GM21786 (cell line): ENCODE results near the gene PRAMEF7.
"Not testable (repeated sequence)": the region's sequence is repeated elsewhere in the genome, so short reads cannot be mapped to it uniquely, and the experiment has no call there.

Source experiments
- ATAC-seq: cut with Tn5 transposase; IDR thresholded peaks from one replicate; pipeline ENCODE4 v1.9.1; 2021; ENCODE audit not compliant: unreplicated experiment

The PRAMEF7 gene

GRCh38 chr1:12916310-12916709 is at the start of gene PRAMEF7:
PRAMEF7 (plus strand) TSS chr1:12916610; CDS start chr1:12917693, 1,083 bp downstream.
- ATAC-seq = not testable (repeated sequence)

GRCh38 chr1:12878453-12878852 is 38.0 kb upstream of the PRAMEF7 start:
- ATAC-seq = not testable (repeated sequence)

- ATAC-seq = not testable (repeated sequence)
Measured at GRCh38 chr1:12886101-12886500, 30.3 kb upstream of the PRAMEF7 start, which contains the start of gene PRAMEF4. PRAMEF4 (minus strand) TSS chr1:12886201; CDS start chr1:12883394, 2,807 bp downstream.

- ATAC-seq = not testable (repeated sequence)
Measured at GRCh38 chr1:12898170-12898569, 18.2 kb upstream of the PRAMEF7 start, which contains the start of gene PRAMEF10. PRAMEF10 (minus strand) TSS chr1:12898270; CDS start chr1:12895847, 2,423 bp downstream.

GRCh38 chr1:12899186-12899585 is 17.2 kb upstream of the PRAMEF7 start:
- ATAC-seq = not testable (repeated sequence)

GRCh38 chr1:12903793-12904572 is 12.4 kb upstream of the PRAMEF7 start:
- not testable (repeated sequence) for ATAC-seq

GRCh38 chr1:12921749-12922148 is 5.3 kb downstream of the PRAMEF7 start:
- ATAC-seq = not testable (repeated sequence)

- ATAC-seq = not testable (repeated sequence)
Measured at GRCh38 chr1:12924368-12924767, 8.0 kb downstream of the PRAMEF7 start.

GRCh38 chr1:12947480-12947879 is 31.1 kb downstream of the PRAMEF7 start, which contains the start of gene PRAMEF6:
PRAMEF6 (minus strand) TSS chr1:12947580; CDS start chr1:12942518, 5,062 bp downstream.
- not testable (repeated sequence) for ATAC-seq
